HG03432 (cell line): ENCODE results near the gene ARID1B.
"Not testable (repeated sequence)": the region's sequence is repeated elsewhere in the genome, so short reads cannot be mapped to it uniquely, and the experiment has no call there.

Source experiments
- ATAC-seq: cut with Tn5 transposase; IDR thresholded peaks from one replicate; pipeline ENCODE4 v1.9.1; 2021; ENCODE audit warnings: mild to moderate bottlenecking, moderate library complexity; ENCODE audit not compliant: unreplicated experiment

The ARID1B gene

DNA sequence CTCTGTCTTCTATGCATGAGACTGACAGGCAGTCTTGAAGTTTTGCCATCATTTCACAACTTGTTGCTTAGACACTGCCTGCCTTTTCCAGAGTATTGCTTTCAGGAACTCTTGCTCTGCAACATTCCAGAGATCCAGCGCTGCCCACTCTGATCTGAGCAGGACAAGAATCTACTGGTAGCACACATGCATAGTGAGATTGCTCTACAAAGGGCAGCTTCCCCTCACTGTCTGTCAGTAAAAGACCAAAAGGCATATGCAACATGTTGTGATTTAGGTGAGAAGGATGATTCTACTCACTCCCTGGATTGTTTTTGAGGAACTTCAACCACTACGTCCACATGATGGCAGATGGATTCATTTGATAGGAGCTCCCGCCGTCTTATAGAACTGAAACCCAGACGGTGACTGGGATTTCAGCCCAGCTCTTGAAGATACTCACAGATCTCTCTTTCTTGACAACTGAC is 259.1 kb downstream of the ARID1B start:
- no peak for ATAC-seq

DNA sequence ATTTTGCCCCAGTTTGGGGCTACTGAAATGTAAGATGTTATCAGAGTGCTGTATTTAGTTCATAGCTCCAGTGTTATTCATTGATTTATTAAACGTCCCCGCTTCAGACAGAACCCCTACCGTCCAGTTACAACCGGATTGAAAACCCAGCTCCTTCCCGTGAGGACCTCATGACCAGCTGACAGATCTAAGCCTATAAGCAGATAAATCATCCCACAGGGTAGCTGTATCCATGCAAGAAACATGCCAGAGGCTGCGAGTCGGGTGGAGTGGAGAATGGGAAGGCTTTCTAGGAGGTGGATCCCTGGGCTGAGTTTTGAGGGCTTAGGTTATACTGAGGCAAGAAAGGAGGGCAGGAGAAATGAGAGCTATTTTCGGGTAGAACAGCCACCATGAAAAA is 260.0 kb downstream of the ARID1B start:
- no peak for ATAC-seq

DNA sequence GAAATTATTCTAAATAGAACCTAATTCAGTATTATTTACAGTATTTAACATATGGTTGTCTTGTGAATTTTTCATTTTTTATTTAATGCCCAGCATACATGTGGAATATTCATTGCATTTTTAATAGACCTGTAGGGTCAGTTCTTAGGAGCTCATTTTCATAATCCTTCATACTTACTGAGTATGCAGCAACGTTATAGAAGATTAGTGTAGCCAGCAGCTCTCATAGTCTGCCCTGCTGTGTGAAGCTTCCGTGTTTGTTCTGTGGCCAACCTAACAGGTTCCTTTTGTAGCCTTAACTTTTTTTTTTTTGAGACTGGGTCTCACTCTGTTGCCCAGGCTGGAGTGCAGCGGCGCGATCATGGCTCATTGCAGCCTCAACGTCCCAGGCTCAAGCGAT is 261.4 kb downstream of the ARID1B start:
- no peak for ATAC-seq

DNA sequence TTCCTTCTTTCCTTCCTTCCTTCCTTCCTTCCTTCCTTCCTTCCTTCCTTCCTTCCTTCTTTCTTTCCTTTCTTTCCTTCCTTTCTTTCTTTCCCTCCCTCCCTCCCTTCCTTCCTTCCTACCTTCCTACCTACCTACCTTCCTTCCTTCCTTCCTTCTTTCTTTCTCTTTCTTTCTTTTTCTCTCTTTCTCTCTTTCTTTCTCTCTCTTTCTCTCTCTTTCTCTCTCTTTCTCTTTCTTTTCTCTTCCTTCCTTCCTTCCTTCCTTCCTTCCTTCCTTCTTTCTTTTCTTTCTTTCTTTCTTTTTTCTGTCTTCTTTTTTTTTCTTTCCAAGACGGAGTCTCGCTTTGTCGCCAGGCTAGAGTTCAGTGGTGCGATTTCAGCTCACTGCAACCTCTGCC is 262.5 kb downstream of the ARID1B start:
- not testable (repeated sequence) for ATAC-seq

DNA sequence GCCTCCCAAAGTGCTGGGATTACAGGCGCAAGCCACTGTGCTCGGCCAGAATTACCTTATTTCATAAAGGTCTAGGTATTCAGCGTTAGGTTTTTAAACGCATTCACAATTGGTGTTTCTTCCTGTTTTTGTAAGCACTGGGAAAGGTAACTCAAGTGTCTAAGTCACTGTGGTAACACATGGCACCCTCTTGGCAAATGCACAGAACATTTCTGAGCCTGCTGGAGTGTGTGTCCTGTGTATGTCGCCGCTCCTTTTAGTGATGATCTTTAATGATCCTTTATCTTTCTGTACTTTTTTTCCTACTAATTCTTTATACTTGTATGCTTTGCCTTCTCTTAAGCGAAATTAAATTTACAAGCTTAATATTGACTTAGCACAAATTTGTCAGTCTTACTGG is 263.0 kb downstream of the ARID1B start:
- no peak for ATAC-seq

DNA sequence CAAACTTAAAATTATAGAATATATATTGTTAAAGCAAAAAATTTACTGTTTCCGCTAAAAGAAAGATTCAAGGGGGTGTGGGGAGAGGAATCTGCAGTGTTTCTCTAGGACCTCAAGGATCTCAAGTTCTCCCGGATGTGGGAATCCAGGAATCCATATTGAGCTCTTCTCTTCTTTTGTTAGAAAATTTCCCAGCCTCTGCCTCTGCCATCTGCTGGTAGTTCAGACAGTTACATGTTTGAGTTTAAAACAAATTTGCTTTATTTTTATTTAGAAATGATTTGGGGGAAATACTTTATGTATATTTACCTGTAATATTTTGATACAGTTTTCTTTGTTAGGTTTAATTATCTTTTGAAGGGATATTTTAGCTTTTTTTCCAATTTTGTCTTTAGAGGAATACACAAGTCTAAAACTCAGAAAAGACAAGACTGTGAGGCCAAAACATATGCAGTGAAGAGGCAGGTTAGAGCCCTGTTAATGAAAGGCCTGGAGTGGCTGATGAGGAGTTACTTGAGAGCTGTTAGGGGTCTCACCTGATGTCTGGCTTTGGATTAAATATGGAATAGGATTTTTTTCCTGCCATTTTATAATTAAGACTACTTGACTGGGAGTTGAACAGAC is 268.8 kb downstream of the ARID1B start:
- no peak for ATAC-seq

DNA sequence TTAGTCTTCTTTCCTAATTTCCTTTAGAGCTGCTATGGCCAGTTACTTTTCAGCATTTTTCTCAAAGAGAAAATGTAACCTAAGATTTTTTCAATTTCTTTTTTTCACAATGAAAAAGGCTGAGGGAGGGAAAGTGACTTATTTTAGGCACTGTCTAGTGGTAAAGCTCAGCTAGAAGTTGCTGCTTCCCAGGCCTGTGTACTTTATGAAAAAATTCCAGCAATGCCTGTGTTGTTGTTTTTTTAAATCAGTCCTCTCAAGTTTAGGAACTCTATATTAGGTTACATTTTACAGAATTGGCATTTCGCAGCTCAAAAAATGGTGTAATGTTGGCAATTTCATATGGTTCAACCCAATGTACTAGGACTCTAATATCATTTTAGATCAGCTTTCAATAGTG is 269.6 kb downstream of the ARID1B start:
- ATAC-seq = no peak

DNA sequence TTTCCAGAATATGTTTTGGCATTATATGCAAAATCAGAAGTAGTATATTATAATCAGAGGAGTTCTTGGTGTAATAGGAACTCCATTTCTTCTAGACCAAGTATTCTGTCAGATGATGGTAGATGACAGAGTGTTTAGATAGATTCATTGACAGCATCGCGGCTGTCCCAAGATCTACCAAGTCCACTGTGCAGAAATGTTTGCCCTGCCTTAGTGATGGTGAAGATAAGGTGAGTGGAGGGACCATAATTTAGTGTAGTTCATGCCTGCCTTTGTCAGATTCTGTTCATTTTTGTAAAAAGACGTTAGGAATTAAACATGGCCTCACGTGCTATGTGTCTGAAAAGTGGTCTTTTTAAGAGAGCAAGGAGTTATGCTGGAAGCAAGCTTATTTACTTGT is 270.1 kb downstream of the ARID1B start:
- ATAC-seq = no peak

DNA sequence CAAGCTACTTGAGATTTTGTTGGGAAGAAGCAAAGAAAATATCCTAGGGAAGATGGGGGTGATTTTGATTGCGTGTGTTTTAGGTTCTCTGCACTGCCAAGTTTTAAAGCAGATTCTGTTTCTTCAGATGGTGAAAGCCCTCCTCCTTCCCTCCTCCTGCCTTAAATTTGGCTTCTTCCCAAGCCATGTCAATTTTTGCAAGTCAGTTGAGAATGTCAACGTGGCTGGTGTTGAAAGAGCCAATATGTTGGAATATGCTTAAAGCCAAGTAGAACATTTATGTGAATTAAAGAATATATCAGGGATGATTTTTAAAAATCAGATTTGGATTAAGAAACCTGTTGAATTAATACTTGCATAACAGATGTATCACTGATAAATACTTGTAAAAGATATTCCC is 270.8 kb downstream of the ARID1B start:
- no peak for ATAC-seq

DNA sequence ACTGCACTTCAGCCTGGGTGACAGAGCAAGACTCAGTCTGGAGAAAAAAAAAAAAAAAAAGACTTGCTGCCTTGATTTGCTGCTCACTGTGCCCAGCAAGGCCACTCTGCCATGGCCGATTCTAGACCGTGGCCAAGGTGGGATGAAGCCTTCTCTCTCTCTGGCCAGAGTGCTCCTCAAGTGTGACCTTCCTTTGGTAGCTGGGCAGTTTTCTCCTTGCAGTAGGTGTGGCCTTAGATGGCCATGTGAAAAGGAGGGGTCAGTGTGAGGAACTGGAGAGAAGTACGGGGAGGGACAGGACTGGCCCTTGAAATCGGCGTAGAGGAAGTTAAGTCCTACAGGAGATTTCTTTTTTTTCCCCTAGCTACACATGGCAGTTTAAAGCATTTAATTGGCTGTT is 272.0 kb downstream of the ARID1B start:
- no peak for ATAC-seq

DNA sequence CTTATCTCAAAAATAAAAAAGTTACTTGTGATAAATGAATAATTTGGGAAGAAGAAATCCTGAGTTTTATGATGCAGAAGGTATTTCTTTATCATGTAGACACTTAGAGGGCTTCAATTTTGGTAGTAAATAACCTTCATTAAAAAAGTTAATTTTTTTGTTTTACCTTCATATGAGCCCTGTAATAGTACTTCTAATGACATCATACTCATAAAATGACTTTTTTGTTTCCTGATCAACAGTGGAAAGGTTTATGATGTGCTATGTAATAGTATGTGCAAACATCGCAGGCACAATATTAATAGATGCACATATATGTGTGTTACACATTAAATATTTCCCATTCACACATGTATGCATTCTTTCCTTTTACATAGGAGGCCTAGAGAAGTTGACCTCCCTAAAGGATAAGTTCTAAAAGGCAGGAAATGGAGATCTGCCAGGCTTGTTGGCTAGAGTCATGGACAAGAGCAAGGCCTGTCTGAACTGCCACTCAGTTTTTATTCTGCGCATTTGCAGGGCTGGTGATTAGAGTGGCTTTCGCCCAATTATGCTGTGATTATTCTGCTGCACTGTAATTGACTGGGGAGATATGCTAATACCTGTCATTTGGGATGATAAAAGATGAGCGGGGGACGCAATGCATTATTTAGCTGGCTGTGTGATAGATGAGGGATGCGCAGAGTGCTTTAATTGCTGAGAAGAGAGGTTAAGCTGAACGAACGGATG is 273.5 kb downstream of the ARID1B start:
- no peak for ATAC-seq

DNA sequence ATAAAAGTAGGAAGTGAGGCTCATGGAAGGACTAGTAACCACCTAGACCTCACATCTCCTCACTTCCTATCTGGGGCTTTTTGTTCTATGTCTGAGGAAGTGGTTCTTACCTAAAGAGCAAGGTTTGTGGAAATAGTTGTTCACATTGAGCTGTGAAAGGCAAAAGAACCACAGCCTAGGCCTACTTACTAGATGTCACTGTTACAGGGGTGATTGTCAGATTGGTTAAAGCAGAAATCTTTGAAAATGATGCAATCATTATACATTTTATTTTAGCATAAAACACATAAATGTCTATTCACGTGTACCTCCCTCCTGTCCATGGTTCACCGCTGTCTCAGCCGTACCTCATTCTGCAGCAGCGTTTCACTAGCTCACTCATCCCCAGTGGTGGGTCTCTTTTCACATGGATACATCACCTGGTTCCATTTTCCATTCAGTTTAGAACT is 277.4 kb downstream of the ARID1B start:
- ATAC-seq = peak; percentile 55

DNA sequence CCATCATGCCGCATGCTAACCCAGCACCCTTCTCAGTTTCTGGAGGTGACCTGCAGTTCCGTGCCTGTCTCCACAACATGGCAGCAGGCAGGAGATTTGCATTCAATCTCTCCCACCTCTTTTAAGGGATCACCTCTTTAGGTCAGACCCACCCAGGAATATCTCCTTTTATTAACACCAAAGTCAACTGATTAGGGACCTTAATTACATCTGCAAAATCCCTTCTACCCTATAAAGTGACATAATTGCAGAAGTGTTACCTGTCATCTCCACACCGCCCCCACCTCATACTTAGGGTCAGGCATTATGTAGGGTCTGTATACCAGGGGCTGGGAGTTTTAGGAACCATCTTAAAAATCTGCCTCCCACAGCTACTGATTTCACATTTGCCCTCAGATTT is 278.7 kb downstream of the ARID1B start:
- no peak for ATAC-seq

DNA sequence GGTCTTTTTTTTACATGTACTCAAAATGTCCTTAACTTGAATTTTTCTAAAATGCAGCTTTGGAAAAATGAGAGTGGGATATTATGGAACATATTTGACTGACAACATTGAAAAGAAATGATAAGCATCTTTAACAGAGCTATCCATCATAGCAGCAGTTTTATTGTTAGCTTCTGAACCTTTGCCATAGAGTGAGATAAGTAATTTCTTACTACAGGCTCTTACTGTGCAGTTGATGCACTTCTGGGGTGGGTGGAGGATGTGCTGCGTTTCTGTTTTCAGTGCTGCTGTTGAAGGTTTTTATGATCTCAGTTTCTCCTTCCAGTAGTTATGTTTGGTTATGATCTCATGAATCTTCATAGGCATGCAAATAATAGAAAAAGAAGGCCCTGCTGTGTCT is 279.1 kb downstream of the ARID1B start:
- peak; percentile 36 for ATAC-seq

DNA sequence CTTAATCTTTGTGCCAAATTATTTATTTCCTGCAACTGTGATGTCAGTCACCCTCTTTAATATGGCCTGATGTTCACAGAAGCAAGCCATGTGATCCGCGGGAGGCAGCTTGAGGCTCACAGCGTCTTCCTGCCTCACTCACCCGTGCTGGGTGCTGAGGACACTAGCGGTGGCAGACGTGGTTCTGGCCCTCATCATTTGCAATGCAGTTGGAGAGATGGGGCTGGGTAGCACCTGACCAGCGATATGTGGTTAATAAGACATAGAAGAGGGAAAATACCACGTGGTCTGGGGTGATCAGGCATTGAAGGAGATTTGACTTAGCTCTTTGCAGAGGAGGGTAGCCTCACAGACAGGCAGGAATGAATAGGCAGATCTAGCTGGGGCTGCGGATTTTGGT is 281.4 kb downstream of the ARID1B start:
- ATAC-seq = peak; percentile 80

DNA sequence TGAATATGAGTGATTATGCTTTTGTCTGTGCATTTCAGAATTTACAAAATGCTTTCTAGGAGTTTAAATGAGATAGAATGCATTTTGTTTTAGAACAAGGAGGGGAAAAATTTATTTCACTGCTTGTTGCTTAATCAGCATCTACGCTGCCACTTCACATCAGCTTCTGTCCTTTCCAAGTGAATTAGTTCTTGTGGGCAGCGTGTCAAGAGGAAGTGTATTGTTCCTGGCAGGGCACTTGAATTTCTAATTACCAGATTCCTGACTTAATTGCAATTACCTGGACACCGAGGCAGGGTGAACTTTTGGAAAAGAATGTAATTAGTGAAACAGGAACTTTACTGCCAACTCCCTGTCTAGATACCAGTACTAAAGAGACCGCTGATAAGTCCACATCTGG is 282.6 kb downstream of the ARID1B start:
- no peak for ATAC-seq

DNA sequence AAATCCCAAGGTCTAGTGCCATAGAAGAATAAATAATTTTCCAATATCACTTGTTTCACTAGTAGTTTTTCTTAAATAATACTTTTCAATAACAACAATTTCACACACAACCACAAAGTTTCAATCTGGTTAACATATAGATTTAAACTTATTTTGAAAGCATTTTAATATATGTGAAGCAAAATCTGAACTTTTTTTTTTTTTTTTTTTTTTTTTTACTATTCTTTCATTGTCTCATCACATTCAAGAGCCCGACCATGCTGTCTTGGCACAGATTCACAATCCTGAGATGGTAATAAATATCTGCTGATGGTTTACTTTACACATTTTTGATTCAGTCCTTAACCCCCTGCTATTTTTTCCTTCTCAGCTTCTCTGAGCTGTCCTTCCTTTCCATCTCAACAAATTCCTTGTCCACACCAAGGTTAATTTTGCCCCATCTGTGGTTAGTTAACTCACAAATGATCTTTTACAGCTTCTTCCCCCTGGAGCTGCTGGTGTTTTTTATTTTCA is 283.3 kb downstream of the ARID1B start:
- ATAC-seq = no peak

DNA sequence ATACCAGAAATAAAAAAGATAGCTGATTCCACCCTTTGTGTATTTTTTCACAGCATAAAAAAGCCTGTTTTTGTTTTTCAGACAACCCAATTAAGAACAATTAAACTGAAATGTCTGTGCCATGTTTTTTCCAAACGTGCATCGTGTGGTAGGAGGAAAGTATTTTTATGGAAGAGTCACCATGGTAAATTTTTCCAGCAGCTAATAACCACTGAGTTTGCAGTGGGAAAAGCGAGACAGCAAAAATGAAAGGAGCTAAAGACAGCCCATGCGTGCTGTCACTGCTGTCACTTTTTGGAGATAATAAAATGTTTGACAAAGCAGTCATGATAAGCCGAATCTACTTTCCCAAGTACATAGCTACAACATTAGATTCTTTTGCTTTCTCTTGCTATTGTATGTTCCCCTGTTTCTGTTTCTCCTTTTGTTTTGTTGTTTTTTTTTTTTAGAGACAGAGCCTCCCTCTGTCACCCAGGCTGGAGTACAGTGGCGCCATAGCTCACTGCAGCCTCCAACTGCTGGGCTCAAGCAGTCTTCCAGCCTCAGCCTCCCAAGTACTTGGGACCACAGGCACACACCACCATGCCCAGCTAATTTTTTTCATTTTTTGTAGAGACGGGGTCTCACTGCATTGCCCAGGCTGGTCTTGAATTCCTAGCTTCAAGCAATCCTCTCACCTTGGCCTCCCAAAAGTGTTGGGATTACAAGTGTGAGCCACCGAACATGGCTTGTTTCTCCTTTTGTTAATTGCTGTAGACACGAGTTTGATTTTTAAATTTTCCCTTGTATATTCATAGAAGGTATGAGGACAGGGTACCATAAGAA is 284.8 kb downstream of the ARID1B start:
- ATAC-seq = no peak

DNA sequence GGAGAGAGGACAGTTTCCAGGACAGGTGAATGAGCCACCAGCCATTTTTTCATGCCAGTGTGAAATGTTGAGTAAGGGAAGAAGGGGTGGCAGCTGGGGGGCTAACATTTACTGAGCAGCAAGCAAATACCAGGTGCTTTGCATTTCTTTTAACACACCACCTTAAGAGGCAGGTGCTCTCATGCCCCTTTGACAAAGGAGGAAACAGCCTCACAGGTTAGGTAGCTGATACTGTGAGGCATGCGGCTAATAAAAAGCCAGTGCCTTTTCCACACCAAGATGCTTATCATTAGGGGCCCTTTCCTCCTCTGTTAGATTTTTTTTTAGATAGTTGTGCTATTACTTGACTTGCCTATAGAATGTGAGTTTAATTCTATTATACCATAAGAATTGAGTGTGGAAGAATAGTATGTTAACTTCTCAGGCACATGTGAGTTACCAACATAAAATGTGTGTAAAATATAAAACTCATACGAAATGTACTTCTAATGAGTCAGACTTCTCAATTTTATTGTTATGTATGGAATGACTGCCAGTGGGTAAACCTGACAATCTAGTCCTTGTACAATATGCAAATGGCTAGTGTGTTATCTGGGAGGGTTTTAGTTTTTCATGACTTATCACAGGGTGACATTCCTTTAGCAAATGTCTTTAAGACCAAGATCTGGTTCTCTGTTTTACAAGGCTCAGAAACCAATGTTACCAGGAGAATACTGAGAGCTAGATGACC is 286.2 kb downstream of the ARID1B start:
- no peak for ATAC-seq

DNA sequence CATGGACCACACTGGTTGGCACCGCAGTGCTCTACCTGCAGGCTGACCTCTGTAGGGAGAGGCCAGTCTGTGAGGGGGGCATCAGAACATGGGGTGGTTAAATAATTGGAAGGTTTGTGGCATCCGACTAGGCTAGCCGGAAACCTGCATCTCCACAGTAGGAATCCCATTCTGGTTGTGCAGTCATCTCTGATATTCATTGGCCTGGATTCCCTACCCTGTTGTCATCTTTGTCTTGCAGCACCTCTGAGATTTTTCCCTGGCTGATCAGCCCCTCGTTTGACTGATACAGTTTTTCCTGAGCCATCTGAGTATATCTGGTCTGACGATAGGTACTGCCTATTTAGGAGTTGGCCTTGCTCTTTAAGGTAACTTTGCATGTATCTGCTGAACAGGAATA is 286.7 kb downstream of the ARID1B start:
- no peak for ATAC-seq

DNA sequence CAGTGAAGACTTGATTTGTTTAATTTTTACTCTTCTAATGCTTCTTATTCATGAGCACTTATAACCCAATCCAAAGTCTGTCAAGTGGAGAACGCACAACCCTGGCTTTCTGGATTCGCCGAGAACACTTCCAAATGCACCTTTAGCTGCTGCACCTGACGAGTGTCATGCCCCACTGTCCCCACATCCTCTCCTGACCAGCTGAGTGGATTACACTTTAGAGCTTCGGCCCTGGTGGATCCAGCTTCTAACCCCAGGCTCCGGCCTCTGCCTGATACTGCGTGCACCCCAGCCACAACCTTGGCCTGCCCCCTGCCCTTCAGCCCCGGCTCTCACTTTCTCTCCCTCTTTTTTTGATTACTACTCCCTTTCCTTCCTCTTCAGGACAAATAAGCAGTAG is 287.3 kb downstream of the ARID1B start:
- no peak for ATAC-seq
